ENCODE measurements around the gene LARP1B. TPM values are rescaled to one million over a fixed set of nuclear protein-coding genes. Genes with fewer than 3 reads are reported as not detected.

Gene LARP1B
- total RNA-seq, 1 donor from 2014 or later: 9.6 TPM

DNA sequence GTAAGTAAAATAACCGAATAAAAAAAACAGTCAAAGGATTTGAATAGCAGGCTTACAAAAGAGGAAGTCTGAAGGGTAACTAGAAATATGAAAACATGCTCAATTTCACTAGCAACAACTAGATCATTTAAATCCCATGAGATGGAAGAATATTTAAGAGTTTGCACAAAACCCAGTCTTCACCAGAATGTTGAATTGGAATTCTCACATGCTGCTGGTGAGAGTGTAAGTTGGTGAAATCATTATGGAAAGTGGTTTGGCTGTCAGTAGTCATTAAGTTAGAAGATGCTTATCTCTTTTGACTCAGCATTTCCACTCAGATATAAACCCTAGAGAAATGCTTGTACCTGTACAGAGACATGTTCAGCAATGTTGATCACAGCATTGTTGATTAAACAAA lies 116.4 kb downstream of the LARP1B start:
- TF ChIP-seq, protein P1, sequence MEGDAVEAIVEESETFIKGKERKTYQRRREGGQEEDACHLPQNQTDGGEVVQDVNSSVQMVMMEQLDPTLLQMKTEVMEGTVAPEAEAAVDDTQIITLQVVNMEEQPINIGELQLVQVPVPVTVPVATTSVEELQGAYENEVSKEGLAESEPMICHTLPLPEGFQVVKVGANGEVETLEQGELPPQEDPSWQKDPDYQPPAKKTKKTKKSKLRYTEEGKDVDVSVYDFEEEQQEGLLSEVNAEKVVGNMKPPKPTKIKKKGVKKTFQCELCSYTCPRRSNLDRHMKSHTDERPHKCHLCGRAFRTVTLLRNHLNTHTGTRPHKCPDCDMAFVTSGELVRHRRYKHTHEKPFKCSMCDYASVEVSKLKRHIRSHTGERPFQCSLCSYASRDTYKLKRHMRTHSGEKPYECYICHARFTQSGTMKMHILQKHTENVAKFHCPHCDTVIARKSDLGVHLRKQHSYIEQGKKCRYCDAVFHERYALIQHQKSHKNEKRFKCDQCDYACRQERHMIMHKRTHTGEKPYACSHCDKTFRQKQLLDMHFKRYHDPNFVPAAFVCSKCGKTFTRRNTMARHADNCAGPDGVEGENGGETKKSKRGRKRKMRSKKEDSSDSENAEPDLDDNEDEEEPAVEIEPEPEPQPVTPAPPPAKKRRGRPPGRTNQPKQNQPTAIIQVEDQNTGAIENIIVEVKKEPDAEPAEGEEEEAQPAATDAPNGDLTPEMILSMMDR (IDR thresholded peaks at IDR 0.05; ENCODE audit: unreplicated experiment): no peak
- H3K9me3 Mint-ChIP-seq (ENCODE audit: unreplicated experiment): no peaks in the 10 kb centered on the region
- peaks cover 3% of the 10 kb centered on the region for H3K36me3 Mint-ChIP-seq (ENCODE audit: low read depth, unreplicated experiment)
- no peak overlapping the region for H3K4me3 Mint-ChIP-seq (ENCODE audit: unreplicated experiment)
- DNase-seq (ENCODE audit: low spot score): no peak
- H3K27me3 Mint-ChIP-seq (ENCODE audit: unreplicated experiment): no peaks in the 10 kb centered on the region
- no peaks in the 10 kb centered on the region for H3K4me1 Mint-ChIP-seq (ENCODE audit: unreplicated experiment)
- H3K27ac Mint-ChIP-seq (ENCODE audit: unreplicated experiment): no peak overlapping the region

- Mint-ChIP-seq H3K27ac (ENCODE audit: unreplicated experiment) (no peak overlapping the region), H3K4me3 (ENCODE audit: unreplicated experiment) (no peak overlapping the region), H3K9me3 (ENCODE audit: unreplicated experiment) (no peaks in the 10 kb centered on the region), H3K27me3 (ENCODE audit: unreplicated experiment) (peaks cover 5% of the 10 kb centered on the region), H3K4me1 (ENCODE audit: unreplicated experiment) (no peaks in the 10 kb centered on the region), H3K36me3 (ENCODE audit: low read depth, unreplicated experiment) (peaks cover 24% of the 10 kb centered on the region)
- TF ChIP-seq, protein P1 (IDR thresholded peaks at IDR 0.05; ENCODE audit: unreplicated experiment): no peak
- DNase-seq (ENCODE audit: low spot score): no peak
These were observed 125.5 kb downstream of the LARP1B start for GRCh38 chr4:128186623-128187022.

DNA sequence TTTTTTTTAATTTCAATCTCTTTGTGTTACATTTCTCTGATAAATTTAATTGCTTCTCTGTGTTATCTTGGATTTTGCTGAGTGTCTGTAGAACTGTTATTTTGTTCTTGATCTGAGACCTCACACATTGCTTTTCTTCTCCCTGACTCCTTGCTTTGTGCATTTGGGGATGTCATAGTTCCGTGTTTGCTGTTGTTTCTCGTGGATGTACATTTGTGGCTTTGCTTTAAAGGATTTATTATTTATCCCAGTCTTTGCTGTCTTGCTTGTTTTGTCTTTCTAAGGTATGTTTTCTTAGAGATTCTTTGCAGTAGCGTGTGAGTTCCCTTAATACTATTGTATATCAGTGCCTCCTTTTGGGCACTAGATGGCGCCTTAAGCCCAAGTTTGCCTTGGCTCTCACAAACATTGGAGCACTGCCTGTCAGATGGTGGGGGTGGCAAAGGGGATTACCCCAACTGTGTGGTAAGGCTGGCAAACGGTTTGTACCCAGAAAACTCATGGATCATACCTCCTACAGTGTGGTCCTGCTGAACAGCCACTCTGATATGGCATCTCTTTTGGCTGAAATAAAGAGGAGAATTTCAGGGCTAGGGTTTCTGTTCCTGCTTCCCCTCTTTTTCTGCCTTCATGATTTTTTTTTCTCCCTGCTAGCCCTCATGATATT lies 130.1 kb downstream of the LARP1B start:
- no peaks in the 10 kb centered on the region for H3K4me1 Mint-ChIP-seq (ENCODE audit: unreplicated experiment)
- H3K27me3 Mint-ChIP-seq (ENCODE audit: unreplicated experiment): peaks cover 4% of the 10 kb centered on the region
- H3K4me3 Mint-ChIP-seq (ENCODE audit: unreplicated experiment): no peak overlapping the region
- peaks cover 10% of the 10 kb centered on the region for H3K36me3 Mint-ChIP-seq (ENCODE audit: low read depth, unreplicated experiment)
- no peak overlapping the region for H3K27ac Mint-ChIP-seq (ENCODE audit: unreplicated experiment)
- H3K9me3 Mint-ChIP-seq (ENCODE audit: unreplicated experiment): no peaks in the 10 kb centered on the region
- DNase-seq (ENCODE audit: low spot score): peak; percentile 52
- TF ChIP-seq, protein P1 (IDR thresholded peaks at IDR 0.05; ENCODE audit: unreplicated experiment): peak; percentile 80

DNA sequence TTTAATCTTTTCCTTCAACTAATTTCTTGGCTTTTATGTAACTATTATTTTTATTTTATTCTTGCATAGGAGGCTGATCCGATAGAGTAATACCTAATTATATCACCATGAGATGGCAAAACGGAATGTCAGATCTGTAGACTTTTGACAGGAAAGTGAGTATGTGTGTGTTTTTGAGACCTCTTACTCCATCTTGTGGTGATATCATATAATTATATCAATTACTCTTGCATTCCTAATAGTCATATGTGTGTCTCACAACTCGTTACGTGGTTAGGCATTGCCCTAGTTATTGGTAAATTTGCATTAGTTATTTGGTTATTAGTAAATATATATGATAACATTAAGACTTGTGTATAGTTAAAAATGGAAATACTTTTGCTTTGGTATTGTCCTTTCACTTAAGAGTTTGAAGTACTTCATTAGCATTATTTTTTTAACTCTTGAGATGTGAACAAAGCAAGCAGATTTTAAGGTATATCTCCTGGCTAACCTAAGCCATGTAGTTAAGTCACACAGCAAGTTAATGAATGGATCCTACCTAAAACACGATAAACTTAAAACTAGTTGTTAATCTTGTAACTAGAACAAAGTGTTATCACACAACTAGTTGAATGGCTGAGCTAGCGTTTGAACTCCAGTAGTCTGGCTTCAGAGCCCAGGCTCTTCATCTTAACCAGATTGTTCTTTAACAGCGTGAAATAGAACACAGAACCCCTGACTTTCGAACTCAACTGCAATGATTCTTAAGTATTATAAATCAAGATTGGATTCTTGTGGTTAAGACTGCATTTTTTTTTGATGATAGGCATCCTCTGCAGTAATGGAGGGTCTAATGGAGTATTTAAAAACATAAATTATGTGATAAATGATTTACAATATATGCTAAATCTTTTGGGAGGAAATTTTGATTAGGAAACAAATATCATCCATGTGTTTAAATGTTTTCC lies 159.4 kb downstream of the LARP1B start:
- no peak for DNase-seq (ENCODE audit: low spot score)
- Mint-ChIP-seq H3K4me1 (ENCODE audit: unreplicated experiment) (no peaks in the 10 kb centered on the region), H3K36me3 (ENCODE audit: low read depth, unreplicated experiment) (no peaks in the 10 kb centered on the region), H3K27ac (ENCODE audit: unreplicated experiment) (no peak overlapping the region), H3K9me3 (ENCODE audit: unreplicated experiment) (no peaks in the 10 kb centered on the region), H3K4me3 (ENCODE audit: unreplicated experiment) (no peak overlapping the region), H3K27me3 (ENCODE audit: unreplicated experiment) (no peaks in the 10 kb centered on the region)
- TF ChIP-seq, protein P1 (IDR thresholded peaks at IDR 0.05; ENCODE audit: unreplicated experiment): no peak

DNA sequence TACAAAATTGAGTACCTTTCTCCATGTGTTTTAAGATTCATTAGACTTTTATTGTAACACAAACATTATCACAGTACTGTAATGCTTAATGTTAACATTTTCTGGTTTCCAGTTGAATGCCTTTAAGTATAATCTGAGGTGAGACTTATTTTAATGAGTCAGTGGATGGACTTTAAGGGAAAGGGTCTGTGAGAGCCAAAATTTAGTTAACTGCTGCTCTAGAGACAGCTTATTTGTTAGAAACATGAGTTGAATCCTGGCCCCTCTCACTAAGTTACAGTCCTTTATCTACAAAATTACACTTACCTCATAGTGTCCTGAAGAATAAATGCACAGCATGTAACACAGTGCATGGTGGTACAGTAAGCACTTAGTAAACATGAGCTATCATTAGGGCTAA lies 160.5 kb downstream of the LARP1B start:
- H3K4me1 Mint-ChIP-seq (ENCODE audit: unreplicated experiment): no peaks in the 10 kb centered on the region
- no peak for DNase-seq (ENCODE audit: low spot score)
- TF ChIP-seq, protein P1 (IDR thresholded peaks at IDR 0.05; ENCODE audit: unreplicated experiment): no peak
- H3K4me3 Mint-ChIP-seq (ENCODE audit: unreplicated experiment): no peak overlapping the region
- H3K27ac Mint-ChIP-seq (ENCODE audit: unreplicated experiment): no peak overlapping the region
- H3K27me3 Mint-ChIP-seq (ENCODE audit: unreplicated experiment): no peaks in the 10 kb centered on the region
- H3K9me3 Mint-ChIP-seq (ENCODE audit: unreplicated experiment): no peaks in the 10 kb centered on the region
- no peaks in the 10 kb centered on the region for H3K36me3 Mint-ChIP-seq (ENCODE audit: low read depth, unreplicated experiment)
